ENCODE measurements around the gene GGA1.
"Not testable (repeated sequence)": the region's sequence is repeated elsewhere in the genome, so short reads cannot be mapped to it uniquely, and the experiment has no call there.

Gene GGA1

DNA sequence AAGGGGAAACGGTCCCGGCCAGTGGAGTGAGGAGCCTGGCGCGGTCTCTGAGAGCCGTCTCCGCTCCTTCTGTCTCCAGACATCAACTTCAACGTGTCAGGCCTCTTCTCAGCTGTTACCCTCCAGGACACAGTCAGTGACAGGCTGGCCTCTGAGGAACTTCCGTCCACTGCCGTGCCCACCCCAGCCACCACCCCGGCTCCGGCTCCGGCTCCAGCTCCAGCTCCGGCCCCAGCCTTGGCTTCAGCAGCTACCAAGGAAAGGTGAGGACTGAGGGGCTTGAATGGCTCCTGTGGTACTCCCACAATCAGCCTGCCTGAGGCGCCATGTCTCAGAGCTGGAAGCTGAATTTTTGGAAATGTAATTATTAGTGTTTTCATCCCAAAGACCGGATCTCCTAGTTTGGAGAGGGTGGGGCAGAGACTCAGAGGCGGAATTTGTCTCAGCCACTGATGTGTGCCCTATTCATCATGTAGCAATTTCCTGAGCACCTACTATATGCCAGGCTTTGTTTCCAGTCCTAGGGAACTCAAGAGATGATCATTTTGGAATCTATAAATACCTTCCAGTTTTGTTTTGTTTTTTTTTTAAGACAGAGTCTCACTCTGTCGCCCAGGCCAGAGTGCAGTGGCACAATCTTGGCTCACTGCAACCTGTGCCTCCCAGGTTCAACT is 42.0 kb downstream of the GGA1 start:
- TF ChIP-seq, protein P1, sequence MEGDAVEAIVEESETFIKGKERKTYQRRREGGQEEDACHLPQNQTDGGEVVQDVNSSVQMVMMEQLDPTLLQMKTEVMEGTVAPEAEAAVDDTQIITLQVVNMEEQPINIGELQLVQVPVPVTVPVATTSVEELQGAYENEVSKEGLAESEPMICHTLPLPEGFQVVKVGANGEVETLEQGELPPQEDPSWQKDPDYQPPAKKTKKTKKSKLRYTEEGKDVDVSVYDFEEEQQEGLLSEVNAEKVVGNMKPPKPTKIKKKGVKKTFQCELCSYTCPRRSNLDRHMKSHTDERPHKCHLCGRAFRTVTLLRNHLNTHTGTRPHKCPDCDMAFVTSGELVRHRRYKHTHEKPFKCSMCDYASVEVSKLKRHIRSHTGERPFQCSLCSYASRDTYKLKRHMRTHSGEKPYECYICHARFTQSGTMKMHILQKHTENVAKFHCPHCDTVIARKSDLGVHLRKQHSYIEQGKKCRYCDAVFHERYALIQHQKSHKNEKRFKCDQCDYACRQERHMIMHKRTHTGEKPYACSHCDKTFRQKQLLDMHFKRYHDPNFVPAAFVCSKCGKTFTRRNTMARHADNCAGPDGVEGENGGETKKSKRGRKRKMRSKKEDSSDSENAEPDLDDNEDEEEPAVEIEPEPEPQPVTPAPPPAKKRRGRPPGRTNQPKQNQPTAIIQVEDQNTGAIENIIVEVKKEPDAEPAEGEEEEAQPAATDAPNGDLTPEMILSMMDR (IDR thresholded peaks at IDR 0.05; ENCODE audit: low read depth, low read length), result no peak
- no peak overlapping the region for H3K4me3 ChIP-seq (replicated peaks in 1 of 2; ENCODE audit: low read depth in 2 of 2, low read length in 2 of 2)
- DNase-seq (ENCODE audit: low read depth in 2 of 2), result no peak

DNA sequence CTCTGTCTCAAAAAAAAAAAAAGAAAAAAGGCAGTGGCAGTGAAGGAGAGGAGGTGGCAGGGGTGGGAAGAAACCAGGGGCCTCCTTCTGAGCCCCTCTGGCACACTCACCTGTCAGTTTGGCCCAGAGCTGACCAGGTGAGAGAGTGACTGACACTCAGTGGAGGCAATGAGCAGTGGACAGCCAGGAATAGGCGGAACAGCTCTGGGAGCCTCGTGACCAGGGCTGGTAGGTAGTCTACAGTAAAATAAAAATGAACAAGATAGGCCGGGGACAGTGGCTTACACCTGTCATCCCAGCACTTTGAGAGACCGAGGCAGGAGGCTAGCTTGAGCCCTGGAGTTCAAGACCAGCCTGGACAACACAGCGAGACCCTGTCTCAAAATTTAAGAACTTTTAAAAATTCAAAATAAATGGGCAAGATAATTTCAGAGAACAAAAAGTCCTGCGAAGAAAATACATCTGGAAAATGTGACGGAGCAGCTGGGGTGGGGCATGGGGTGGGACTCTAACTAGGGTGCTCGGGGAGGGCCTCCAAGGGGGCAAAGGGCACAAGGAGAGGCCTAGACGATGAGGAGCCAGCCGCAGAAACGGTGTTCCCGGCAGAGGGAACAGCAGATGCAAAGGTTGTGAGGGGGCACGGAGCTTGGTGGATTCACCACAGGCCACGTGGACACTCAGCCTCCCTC is 46.1 kb downstream of the GGA1 start:
- TF ChIP-seq, protein P1 (IDR thresholded peaks at IDR 0.05; ENCODE audit: low read depth, low read length), result no peak
- H3K4me3 ChIP-seq (replicated peaks in 1 of 2; ENCODE audit: low read depth in 2 of 2, low read length in 2 of 2), result no peak overlapping the region
- DNase-seq (ENCODE audit: low read depth in 2 of 2), result no peak

DNA sequence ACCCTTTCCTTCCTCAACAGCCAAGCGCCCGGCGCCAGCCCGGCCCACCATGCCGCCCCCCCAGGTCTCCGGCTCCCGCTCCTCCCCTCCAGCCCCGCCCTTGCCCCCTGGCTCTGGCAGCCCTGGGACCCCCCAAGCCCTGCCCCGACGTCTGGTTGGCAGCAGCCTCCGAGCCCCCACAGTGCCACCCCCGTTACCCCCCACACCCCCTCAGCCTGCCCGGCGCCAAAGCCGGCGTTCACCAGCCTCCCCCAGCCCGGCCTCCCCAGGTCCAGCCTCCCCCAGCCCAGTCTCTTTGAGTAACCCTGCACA is 46.6 kb downstream of the GGA1 start:
- DNase-seq (ENCODE audit: low read depth in 2 of 2), result no peak
- H3K4me3 ChIP-seq (replicated peaks in 1 of 2; ENCODE audit: low read depth in 2 of 2, low read length in 2 of 2), result no peak overlapping the region
- TF ChIP-seq, protein P1 (IDR thresholded peaks at IDR 0.05; ENCODE audit: low read depth, low read length), result no peak

DNA sequence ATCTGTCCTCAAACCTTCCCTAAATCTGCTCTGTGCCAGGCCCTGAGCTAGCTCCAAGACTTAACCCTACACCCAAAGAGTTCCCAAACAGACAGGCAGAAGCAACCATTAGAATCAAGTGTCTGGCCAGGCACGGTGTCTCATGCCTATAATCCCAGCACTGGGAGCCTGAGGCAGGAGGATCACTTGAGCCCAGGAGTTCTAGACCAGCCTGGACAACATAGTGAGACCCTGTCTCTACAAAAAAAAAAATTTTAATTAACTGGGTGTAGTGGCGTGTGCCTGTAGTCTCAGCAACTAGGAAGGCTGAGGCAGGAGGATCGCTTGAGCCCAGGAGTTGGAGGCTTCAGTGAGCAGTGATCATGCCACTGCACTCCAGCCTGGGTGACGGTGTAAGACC is 47.9 kb downstream of the GGA1 start:
- not testable (repeated sequence) for H3K4me3 ChIP-seq (replicated peaks in 1 of 2; ENCODE audit: low read depth in 2 of 2, low read length in 2 of 2); DNase-seq (ENCODE audit: low read depth in 2 of 2)

DNA sequence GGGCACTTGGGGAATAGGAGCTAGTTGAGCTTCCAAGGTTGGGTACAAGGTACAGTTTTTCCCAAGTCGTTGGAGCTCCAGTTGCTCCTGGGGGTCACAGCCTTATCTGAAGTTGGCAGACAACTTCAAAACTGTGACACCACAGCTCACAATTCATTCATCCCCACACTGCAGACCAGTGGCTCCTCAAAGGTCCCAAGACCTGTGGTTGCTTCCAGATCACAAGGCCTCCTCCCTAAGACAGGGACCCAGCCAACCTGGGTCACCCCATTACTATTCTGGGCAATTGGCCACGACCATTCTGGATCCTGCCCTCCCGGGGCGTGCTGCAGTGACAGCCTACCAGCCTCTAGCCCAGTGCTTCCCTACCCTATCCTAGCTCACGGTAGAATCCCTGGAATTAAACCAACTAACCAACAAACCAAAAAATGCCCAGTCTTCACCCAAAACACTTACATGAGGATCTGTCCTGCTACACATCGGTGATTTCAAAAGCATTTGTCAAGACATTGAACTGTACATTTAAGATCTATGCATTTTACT is 49.0 kb downstream of the GGA1 start:
- TF ChIP-seq, protein P1 (IDR thresholded peaks at IDR 0.05; ENCODE audit: low read depth, low read length), result no peak
- DNase-seq (ENCODE audit: low read depth in 2 of 2), result no peak
- peak overlapping the region; percentile 50 to 52 for H3K4me3 ChIP-seq (replicated peaks in 1 of 2; ENCODE audit: low read depth in 2 of 2, low read length in 2 of 2)

DNA sequence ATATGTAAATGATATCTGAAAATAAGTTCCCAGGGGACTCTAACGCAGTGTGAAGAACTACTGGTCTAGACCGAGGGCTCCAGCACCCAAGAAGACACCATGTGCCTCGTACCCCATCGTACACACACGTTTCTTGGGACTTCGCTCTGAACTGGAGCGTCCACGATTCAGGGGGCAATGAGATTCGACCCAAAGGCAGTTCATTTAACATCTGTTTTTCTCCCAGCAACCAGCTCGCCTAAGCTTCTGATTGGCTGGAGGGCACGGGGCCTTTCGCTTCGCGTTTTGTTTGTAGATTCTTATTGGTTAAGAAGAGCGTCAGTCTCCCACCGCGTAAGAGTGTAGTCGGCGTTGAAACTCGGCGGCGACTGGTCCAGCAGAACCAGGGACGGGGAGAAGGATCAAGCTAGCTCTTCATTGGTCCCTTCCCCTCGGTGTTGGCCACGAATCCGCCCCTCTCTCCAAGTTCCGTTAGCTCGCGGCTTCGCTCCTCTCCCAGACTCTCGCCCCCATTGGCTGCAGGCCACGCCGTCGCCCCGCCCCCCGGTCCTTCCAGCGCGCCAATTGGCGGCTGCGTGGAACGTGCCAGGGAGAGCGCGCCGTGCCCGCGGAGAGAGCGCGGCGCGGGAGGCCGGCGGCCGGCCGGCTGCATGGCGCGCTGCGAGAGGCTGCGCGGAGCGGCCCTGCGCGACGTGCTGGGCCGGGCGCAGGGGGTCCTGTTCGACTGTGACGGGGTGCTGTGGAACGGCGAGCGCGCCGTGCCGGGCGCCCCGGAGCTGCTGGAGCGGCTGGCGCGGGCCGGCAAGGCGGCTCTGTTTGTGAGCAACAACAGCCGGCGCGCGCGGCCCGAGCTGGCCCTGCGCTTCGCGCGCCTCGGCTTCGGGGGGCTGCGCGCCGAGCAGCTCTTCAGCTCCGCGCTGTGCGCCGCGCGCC is 49.8 kb downstream of the GGA1 start, which contains the start of gene PDXP:
Gene PDXP, plus strand, starts transcription at position 591 of the 933 bp plus-strand sequence. Its CDS starts 60 bp downstream, at position 651.
- H3K4me3 ChIP-seq (replicated peaks in 1 of 2; ENCODE audit: low read depth in 2 of 2, low read length in 2 of 2), result peak within 1 kb of the TSS; percentile 80
- TF ChIP-seq, protein P1 (IDR thresholded peaks at IDR 0.05; ENCODE audit: low read depth, low read length), result no peak
- peak; percentile 100 for DNase-seq (ENCODE audit: low read depth in 2 of 2)
